ENCODE measurements around the gene NFATC2IP. TPM values are rescaled to one million over a fixed set of nuclear protein-coding genes. Genes with fewer than 3 reads are reported as not detected.

NFATC2IP gene
- total RNA-seq, 1 donor, result 18.1 TPM

DNA sequence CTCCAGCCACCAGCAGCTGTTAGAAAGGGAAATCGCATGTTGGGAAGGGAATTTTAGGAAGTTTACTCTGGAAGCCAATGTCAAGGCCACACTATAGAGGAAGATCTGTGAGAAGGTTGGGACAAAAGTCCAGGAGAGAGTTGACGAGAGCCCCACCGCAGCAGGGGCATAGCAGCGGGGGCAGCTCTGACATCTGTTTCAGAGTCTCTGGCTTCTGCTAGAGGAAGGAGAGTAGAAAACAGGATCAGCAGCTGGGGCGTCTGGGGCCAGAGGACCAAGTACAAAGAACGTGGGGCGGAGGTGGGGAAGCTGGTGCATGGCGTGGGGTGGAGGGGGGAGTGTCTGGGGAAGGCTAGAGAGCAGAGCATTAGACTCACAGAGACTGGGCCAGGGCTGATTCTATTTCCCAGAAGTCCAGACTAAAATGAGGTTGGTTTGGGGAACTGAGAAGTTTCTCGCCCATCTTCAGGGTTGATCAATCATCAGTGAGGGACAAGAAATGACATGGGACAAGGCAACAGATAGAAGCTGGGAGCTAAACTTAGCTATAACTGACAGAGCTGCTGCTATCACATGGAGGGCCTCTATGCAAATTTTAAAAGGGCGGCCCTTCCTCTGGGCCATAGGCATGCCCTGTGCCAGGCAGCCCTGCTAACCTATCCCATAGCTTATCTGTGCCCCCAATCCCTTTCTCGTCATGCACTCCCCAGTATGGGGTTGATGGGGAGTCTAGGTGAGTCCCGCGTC lies 26.9 kb upstream of the NFATC2IP start:
- DNase-seq (ENCODE audit: insufficient read length, low spot score, missing footprints), result peak; percentile 27
- peaks cover 4% of the 10 kb centered on the region for H3K79me2 ChIP-seq (ENCODE audit: insufficient read depth, low read length)
- H3K27me3 ChIP-seq (ENCODE audit: insufficient read depth, low read length), result no peaks in the 10 kb centered on the region
- peak overlapping the region; percentile 98 for H3K4me3 ChIP-seq (ENCODE audit: insufficient read depth, low read length)
- peaks cover 12% of the 10 kb centered on the region for H3K36me3 ChIP-seq (ENCODE audit: insufficient read depth, low read length)
- TF ChIP-seq, protein P1, sequence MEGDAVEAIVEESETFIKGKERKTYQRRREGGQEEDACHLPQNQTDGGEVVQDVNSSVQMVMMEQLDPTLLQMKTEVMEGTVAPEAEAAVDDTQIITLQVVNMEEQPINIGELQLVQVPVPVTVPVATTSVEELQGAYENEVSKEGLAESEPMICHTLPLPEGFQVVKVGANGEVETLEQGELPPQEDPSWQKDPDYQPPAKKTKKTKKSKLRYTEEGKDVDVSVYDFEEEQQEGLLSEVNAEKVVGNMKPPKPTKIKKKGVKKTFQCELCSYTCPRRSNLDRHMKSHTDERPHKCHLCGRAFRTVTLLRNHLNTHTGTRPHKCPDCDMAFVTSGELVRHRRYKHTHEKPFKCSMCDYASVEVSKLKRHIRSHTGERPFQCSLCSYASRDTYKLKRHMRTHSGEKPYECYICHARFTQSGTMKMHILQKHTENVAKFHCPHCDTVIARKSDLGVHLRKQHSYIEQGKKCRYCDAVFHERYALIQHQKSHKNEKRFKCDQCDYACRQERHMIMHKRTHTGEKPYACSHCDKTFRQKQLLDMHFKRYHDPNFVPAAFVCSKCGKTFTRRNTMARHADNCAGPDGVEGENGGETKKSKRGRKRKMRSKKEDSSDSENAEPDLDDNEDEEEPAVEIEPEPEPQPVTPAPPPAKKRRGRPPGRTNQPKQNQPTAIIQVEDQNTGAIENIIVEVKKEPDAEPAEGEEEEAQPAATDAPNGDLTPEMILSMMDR (IDR thresholded peaks at IDR 0.05; ENCODE audit: extremely low read depth, low read depth, low read length), result no peak
- H3K4me1 ChIP-seq (ENCODE audit: insufficient read depth, low read length), result peaks cover 10% of the 10 kb centered on the region
- H3K9me3 ChIP-seq (ENCODE audit: low read depth, low read length), result no peaks in the 10 kb centered on the region
- H2AFZ ChIP-seq (ENCODE audit: low read length), result peak overlapping the region; percentile 25
- H4K20me1 ChIP-seq (ENCODE audit: insufficient read depth, low read length), result no peaks in the 10 kb centered on the region
- H3K27ac ChIP-seq (ENCODE audit: low read depth, low read length), result no peak overlapping the region
- H3K4me2 ChIP-seq (ENCODE audit: insufficient read depth, low read length), result peak overlapping the region; percentile 96

DNA sequence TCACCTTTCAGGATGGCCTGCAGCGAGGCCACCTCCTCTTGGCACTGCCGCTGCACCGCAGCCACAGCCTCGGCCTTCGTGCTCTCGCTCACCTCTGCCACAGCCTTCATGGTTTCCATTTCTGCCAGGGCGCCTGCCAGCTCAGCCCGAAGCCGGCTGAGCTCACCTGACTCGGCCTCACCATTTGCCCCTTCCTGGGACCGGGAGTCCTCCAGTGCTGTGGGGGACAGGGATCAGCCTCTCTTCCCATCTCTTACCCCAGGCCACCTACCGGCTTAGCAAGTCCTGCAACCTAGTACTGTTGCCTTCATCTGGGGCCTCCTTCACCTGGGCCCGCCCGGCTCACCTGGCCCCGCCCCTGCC lies 26.4 kb upstream of the NFATC2IP start:
- Histone ChIP-seq H3K4me2 (ENCODE audit: insufficient read depth, low read length) (peak overlapping the region; percentile 96), H3K9me3 (ENCODE audit: low read depth, low read length) (no peaks in the 10 kb centered on the region), H3K4me3 (ENCODE audit: insufficient read depth, low read length) (peak overlapping the region; percentile 98), H3K27ac (ENCODE audit: low read depth, low read length) (no peak overlapping the region), H2AFZ (ENCODE audit: low read length) (peak overlapping the region; percentile 25), H3K36me3 (ENCODE audit: insufficient read depth, low read length) (peaks cover 6% of the 10 kb centered on the region), H3K4me1 (ENCODE audit: insufficient read depth, low read length) (peaks cover 10% of the 10 kb centered on the region), H3K79me2 (ENCODE audit: insufficient read depth, low read length) (peaks cover 4% of the 10 kb centered on the region), H4K20me1 (ENCODE audit: insufficient read depth, low read length) (no peaks in the 10 kb centered on the region), H3K27me3 (ENCODE audit: insufficient read depth, low read length) (no peaks in the 10 kb centered on the region)
- TF ChIP-seq, protein P1 (IDR thresholded peaks at IDR 0.05; ENCODE audit: extremely low read depth, low read depth, low read length), result no peak
- peak; percentile 80 for DNase-seq (ENCODE audit: insufficient read length, low spot score, missing footprints)

DNA sequence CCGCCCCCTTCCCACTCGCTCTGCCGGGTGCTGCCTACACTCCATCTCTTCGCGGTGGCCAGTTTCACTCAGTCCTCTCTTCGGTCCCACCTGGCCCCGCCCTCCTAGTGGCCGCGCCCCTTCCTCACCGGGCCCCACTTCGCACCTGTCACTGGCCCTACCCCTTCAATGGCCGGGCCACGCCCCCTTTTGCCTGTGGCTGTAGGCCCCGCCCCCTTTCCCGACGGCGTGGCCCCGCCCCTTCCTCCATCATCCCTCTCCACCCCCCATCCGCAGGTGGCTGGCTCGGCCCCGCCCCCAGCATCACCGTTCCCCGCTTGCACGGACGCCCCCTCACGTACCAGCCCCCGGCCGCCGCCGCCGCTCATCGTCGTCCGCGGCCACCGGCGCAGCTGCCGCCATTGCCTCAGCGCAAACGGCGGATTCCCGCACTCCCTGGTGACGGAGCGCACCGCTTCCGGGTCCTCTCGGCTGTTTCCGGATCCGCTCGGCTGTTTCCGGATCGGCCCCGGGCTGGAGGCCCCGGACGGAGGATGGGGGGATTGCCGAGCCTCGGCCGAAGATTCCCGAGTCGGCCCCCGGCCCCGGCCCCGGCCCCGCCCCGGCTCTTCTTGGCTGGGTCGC lies 25.9 kb upstream of the NFATC2IP start, which contains the start of gene RABEP2:
Gene RABEP2 (minus strand): TSS at position 477 of the 624 bp plus-strand sequence. CDS start 75 bp downstream, at position 402.
- peak within 1 kb of the TSS; percentile 90 for H2AFZ ChIP-seq (ENCODE audit: low read length)
- H3K4me1 ChIP-seq (ENCODE audit: insufficient read depth, low read length), result peaks cover 10% of the 10 kb centered on the region
- peak within 1 kb of the TSS; percentile 96 for H3K4me2 ChIP-seq (ENCODE audit: insufficient read depth, low read length)
- no peaks in the 10 kb centered on the region for H3K27me3 ChIP-seq (ENCODE audit: insufficient read depth, low read length)
- H4K20me1 ChIP-seq (ENCODE audit: insufficient read depth, low read length), result no peaks in the 10 kb centered on the region
- TF ChIP-seq, protein P1 (IDR thresholded peaks at IDR 0.05; ENCODE audit: extremely low read depth, low read depth, low read length), result no peak
- peaks cover 4% of the 10 kb centered on the region for H3K79me2 ChIP-seq (ENCODE audit: insufficient read depth, low read length)
- peak; percentile 100 for DNase-seq (ENCODE audit: insufficient read length, low spot score, missing footprints)
- no peaks in the 10 kb centered on the region for H3K9me3 ChIP-seq (ENCODE audit: low read depth, low read length)
- peaks cover 4% of the 10 kb centered on the region for H3K36me3 ChIP-seq (ENCODE audit: insufficient read depth, low read length)
- H3K4me3 ChIP-seq (ENCODE audit: insufficient read depth, low read length), result peak within 1 kb of the TSS; percentile 98
- peak within 1 kb of the TSS; percentile 90 for H3K27ac ChIP-seq (ENCODE audit: low read depth, low read length)
